LNCAP (cell line): ENCODE measurements around the gene GRIK4.

Source experiments
- CTCF ChIP-seq: fragments of 450-650 bp; IDR thresholded peaks from 2 replicates; pipeline ENCODE4 v1.5.1; 2017; ENCODE audit warnings: mild to moderate bottlenecking

The GRIK4 gene

GRCh38 chr11:120655589-120655988, 144.0 kb downstream of the GRIK4 start:
- TF ChIP-seq CTCF: no peak

GRCh38 chr11:120657306-120658070, 145.9 kb downstream of the GRIK4 start:
- TF ChIP-seq CTCF: no peak

GRCh38 chr11:120658071-120658423, 146.5 kb downstream of the GRIK4 start:
- TF ChIP-seq CTCF: no peak

- TF ChIP-seq CTCF: no peak
These were observed 147.5 kb downstream of the GRIK4 start for GRCh38 chr11:120659076-120659475.

- peak; percentile 35; the same call in 1 of the 2 replicates for TF ChIP-seq CTCF
These were observed 148.5 kb downstream of the GRIK4 start for GRCh38 chr11:120660024-120660565.

GRCh38 chr11:120662071-120662676, 150.6 kb downstream of the GRIK4 start:
- no peak for TF ChIP-seq CTCF

GRCh38 chr11:120663142-120663541, 151.6 kb downstream of the GRIK4 start:
- no peak for TF ChIP-seq CTCF
